H9 (cell line): Measurements from ENCODE around the gene EPS8. TPM values are rescaled to one million over a fixed set of nuclear protein-coding genes. Genes with fewer than 3 reads are reported as not detected.
A peak's percentile ranks its signal among the peaks of the same experiment; 100 is the strongest.

ENCODE experiments used
- DNase-seq: peaks from one replicate; pipeline ENCODE4 v3.0.0-alpha.2; 2017
- H2AFZ ChIP-seq: one replicate; pipeline ENCODE4 v1.6.1; 2013; ENCODE audit warnings: mild to moderate bottlenecking, low read length, control low read depth, moderate library complexity
- H2AK5ac ChIP-seq: 2 replicates; pipeline ENCODE4 v1.6.1; 2013; ENCODE audit warnings: low read length, control low read depth, mixed read lengths; ENCODE audit not compliant: insufficient read length
- H2BK120ac ChIP-seq: one replicate; pipeline ENCODE4 v1.6.1; 2013; ENCODE audit warnings: low read depth, mild to moderate bottlenecking, low read length, control low read depth, inconsistent platforms; ENCODE audit not compliant: poor library complexity, severe bottlenecking
- H2BK12ac ChIP-seq: 2 replicates; pipeline ENCODE4 v1.6.1; 2013; ENCODE audit warnings: low read length, control low read depth, mixed read lengths, low read depth; ENCODE audit not compliant: insufficient read length
- H2BK15ac ChIP-seq: 2 replicates; pipeline ENCODE4 v1.6.1; 2013; ENCODE audit warnings: low read depth, low read length, control low read depth
- H2BK20ac ChIP-seq: one replicate; pipeline ENCODE4 v1.6.1; 2013; ENCODE audit warnings: low read depth, mild to moderate bottlenecking, low read length, control low read depth, inconsistent platforms; ENCODE audit not compliant: poor library complexity, severe bottlenecking
- H2BK5ac ChIP-seq: 2 replicates; pipeline ENCODE4 v1.6.1; 2013; ENCODE audit warnings: low read length, control low read depth, mixed read lengths; ENCODE audit not compliant: insufficient read length
- H3K14ac ChIP-seq: 2 replicates; pipeline ENCODE4 v1.6.1; 2013; ENCODE audit warnings: low read length, control low read depth; ENCODE audit not compliant: insufficient read depth
- H3K18ac ChIP-seq: 2 replicates; pipeline ENCODE4 v1.6.1; 2013; ENCODE audit warnings: low read depth, mild to moderate bottlenecking, mixed read lengths, low read length, control low read depth; ENCODE audit not compliant: insufficient read length
- H3K23ac ChIP-seq: 2 replicates; pipeline ENCODE4 v1.6.1; 2013; ENCODE audit warnings: low read length, control low read depth, mixed read lengths, low read depth; ENCODE audit not compliant: insufficient read length
- H3K23me2 ChIP-seq: 2 replicates; pipeline ENCODE4 v1.6.1; 2013; ENCODE audit warnings: low read depth, mild to moderate bottlenecking, mixed read lengths, low read length, control low read depth; ENCODE audit not compliant: insufficient read length, poor library complexity, severe bottlenecking
- H3K27ac ChIP-seq: 2 replicates; pipeline ENCODE4 v1.5.1; 2013; ENCODE audit warnings: low read length, control low read depth, mixed read lengths, low read depth; ENCODE audit not compliant: insufficient read length
- H3K27me3 ChIP-seq: 2 replicates; pipeline ENCODE4 v1.6.1; 2013; ENCODE audit warnings: low read length, control low read depth, inconsistent platforms; ENCODE audit not compliant: insufficient read depth
- H3K4ac ChIP-seq: 2 replicates; pipeline ENCODE4 v1.6.1; 2013; ENCODE audit warnings: low read depth, mild to moderate bottlenecking, control low read depth, inconsistent platforms, low read length, moderate library complexity
- H3K4me1 ChIP-seq: 2 replicates; pipeline ENCODE4 v1.6.1; 2013; ENCODE audit warnings: low read length, control low read depth, inconsistent platforms; ENCODE audit not compliant: insufficient read depth
- H3K4me2 ChIP-seq: 2 replicates; pipeline ENCODE4 v1.6.1; 2013; ENCODE audit warnings: low read length, control low read depth, mixed read lengths; ENCODE audit not compliant: insufficient read length, insufficient read depth
- H3K56ac ChIP-seq: 2 replicates; pipeline ENCODE4 v1.6.1; 2013; ENCODE audit warnings: low read depth, mild to moderate bottlenecking, mixed read lengths, low read length, control low read depth; ENCODE audit not compliant: insufficient read length
- H3K79me1 ChIP-seq: 2 replicates; pipeline ENCODE4 v1.6.1; 2013; ENCODE audit warnings: low read depth, mild to moderate bottlenecking, moderate library complexity, low read length, control low read depth, inconsistent platforms; ENCODE audit not compliant: insufficient read depth, poor library complexity, severe bottlenecking
- H3K79me2 ChIP-seq: 2 replicates; pipeline ENCODE4 v1.6.1; 2013; ENCODE audit warnings: low read length, control low read depth, inconsistent platforms; ENCODE audit not compliant: insufficient read depth
- H3K9ac ChIP-seq: 2 replicates; pipeline ENCODE4 v1.6.1; 2013; ENCODE audit warnings: low read length, control low read depth, mixed read lengths; ENCODE audit not compliant: insufficient read length; ENCODE audit errors: extremely low read depth
- H3K9me3 ChIP-seq: one replicate; pipeline ENCODE4 v1.6.1; 2013; ENCODE audit warnings: low read depth, low read length, inconsistent platforms; ENCODE audit not compliant: control insufficient read depth
- H3T11ph ChIP-seq: one replicate; pipeline ENCODE4 v1.6.1; 2013; ENCODE audit warnings: mild to moderate bottlenecking, low read length, control low read depth, inconsistent platforms
- H4K20me1 ChIP-seq: one replicate; pipeline ENCODE4 v1.6.1; 2013; ENCODE audit not compliant: control insufficient read depth, insufficient read length, insufficient read depth
- H4K5ac ChIP-seq: 2 replicates; pipeline ENCODE4 v1.6.1; 2013; ENCODE audit warnings: low read depth, mild to moderate bottlenecking, mixed read lengths, low read length, control low read depth; ENCODE audit not compliant: insufficient read length
- H4K8ac ChIP-seq: replicated peaks from 2 replicates; pipeline ENCODE4 v1.6.1; 2013; ENCODE audit warnings: low read length, control low read depth, mixed read lengths, low read depth; ENCODE audit not compliant: insufficient read length
- H4K91ac ChIP-seq: 2 replicates; pipeline ENCODE4 v1.6.1; 2013; ENCODE audit warnings: low read depth, mild to moderate bottlenecking, moderate library complexity, mixed read lengths, low read length, control low read depth; ENCODE audit not compliant: insufficient read length
- H3K27ac Mint-ChIP-seq, 3 experiments: 2 replicates in 2 of 3; 3 replicates in 1 of 3; pipeline ENCODE4 v1.8.0; 2020 to 2021; ENCODE audit warnings: mixed read lengths in 3 of 3, mild to moderate bottlenecking in 1 of 3, moderate library complexity in 1 of 3
- H3K27me3 Mint-ChIP-seq: 2 replicates; pipeline ENCODE4 v1.8.0; 2021; ENCODE audit warnings: low read depth, mild to moderate bottlenecking, moderate library complexity, mixed read lengths
- H3K36me3 Mint-ChIP-seq, 3 experiments: 2 replicates in 2 of 3; 3 replicates in 1 of 3; pipeline ENCODE4 v1.8.0; 2020 to 2021; ENCODE audit warnings: low read depth in 3 of 3, mixed read lengths in 3 of 3; ENCODE audit not compliant: insufficient read depth in 1 of 3
- H3K4me1 Mint-ChIP-seq, 2 experiments: 2 replicates each; pipeline ENCODE4 v1.8.0; 2020; ENCODE audit warnings: mixed read lengths in 2 of 2
- H3K4me3 Mint-ChIP-seq, 2 experiments: 2 replicates in 1 of 2; 3 replicates in 1 of 2; pipeline ENCODE4 v1.8.0; 2020 to 2021; ENCODE audit warnings: mild to moderate bottlenecking in 2 of 2, mixed read lengths in 2 of 2, moderate library complexity in 1 of 2
- H3K9me3 Mint-ChIP-seq, 2 experiments: 2 replicates in 1 of 2; 3 replicates in 1 of 2; pipeline ENCODE4 v1.8.0; 2020; ENCODE audit warnings: mild to moderate bottlenecking in 2 of 2, mixed read lengths in 2 of 2, moderate library complexity in 1 of 2
- WGBS: extraction: QIAGEN DNeasy Blood & Tissue Kit; methylation state at CpG from one replicate; pipeline ENCODE4 v1.1.7; 2013; ENCODE audit warnings: missing lambda C conversion rate, low lambda C conversion rate, mixed read lengths; ENCODE audit not compliant: insufficient read length; ENCODE audit errors: extremely low coverage; 5-methylcytosine and 5-hydroxymethylcytosine counted together
- total RNA-seq: library from RNA; stranded (reverse); gene quantifications from 2 replicates; pipeline ENCODE4 v1.2.1, GENCODE V29; 2021
- TF ChIP-seq, protein P1 (sequence below): fragments of 200-600 bp; sonication (generic); conservative IDR thresholded peaks from 3 replicates; pipeline ENCODE4 v1.8.0; 2021; ENCODE audit warnings: antibody characterized with exemption, mild to moderate bottlenecking

EPS8 gene
- total RNA-seq, 1 experiment from 2014 or later = 2.2 TPM

DNA sequence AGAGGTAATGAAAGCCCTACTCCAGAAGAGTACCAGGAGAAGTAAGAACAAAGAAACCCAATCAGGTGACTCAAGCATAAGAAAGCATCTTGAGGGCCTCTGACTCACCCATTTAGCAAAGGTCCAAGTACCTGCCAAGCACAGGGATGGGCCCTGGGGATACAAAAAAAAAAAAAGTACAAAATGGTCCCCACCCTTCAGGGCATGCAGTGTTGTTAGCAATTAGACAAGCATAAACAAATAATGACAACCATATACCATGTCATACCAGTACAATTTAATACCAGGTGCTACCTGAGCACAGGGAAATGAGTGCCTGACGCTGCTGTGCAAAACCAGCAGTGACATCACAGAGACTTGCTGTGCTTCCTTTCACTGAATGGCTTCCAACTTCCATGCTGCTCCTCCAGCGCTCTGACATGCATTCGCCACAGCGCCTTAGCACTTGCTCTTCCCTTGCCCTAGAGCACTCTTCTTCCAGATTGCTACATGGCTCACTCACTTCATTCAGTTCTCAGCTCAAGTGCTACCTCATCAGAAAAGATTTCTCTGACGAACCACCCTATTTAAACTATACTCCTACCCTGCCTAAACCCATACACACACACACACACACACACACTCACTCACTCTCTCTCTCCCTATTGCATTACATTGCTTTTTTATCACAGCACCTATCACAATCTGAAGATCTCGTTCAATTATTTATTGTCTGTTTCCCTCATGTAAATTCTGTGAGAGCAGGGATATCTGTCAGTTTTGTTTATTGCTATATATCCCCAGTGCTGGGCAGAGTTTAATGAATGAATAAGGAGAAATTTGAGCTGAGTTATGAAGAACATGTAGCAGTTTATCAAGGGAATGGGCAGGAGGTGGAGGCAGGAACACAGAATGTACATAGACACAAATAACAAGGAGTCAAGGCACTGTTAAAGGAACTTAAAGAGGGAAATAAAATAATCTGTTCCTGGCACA, 12.9 kb upstream of the EPS8 start:
- Histone ChIP-seq H3K4me1 (no peaks in the 10 kb centered on the region), H2BK12ac (no peak overlapping the region), H3K9me3 (no peaks in the 10 kb centered on the region), H4K20me1 (no peaks in the 10 kb centered on the region), H4K91ac (no peak overlapping the region), H2AFZ (no peak overlapping the region), H2BK5ac (no peak overlapping the region), H3K27ac (no peak overlapping the region), H3K27me3 (no peaks in the 10 kb centered on the region), H3K23me2 (no peaks in the 10 kb centered on the region), H3K4me2 (no peak overlapping the region), H4K8ac (no peak overlapping the region), H3K23ac (no peak overlapping the region), H3T11ph (no peak overlapping the region), H3K14ac (no peak overlapping the region), H3K4ac (no peak overlapping the region), H4K5ac (no peak overlapping the region), H3K18ac (no peak overlapping the region), H3K9ac (no peak overlapping the region), H3K56ac (no peak overlapping the region), H3K79me2 (0 out of 2 replicates have a peak, but pooled peaks cover 2% of the 10 kb centered on the region), H2BK20ac (no peak overlapping the region), H2BK120ac (no peak overlapping the region), H2AK5ac (no peak overlapping the region), H3K79me1 (no peaks in the 10 kb centered on the region), H2BK15ac (no peak overlapping the region)
- no peak for DNase-seq
- Mint-ChIP-seq H3K27me3 (no peaks in the 10 kb centered on the region), H3K27ac (peak overlapping the region in 1 of 3 experiments; percentile 56; a peak in 1 of 7 replicates), H3K9me3 (no peaks in the 10 kb centered on the region; a peak in 1 of 5 replicates), H3K4me1 (peaks cover 3 to 9% of the 10 kb centered on the region in 2 experiments; a peak in 3 of 4 replicates), H3K36me3 (no peaks in the 10 kb centered on the region), H3K4me3 (no peak overlapping the region)
- no CpG with 5 or more reads among the region's 6 CpGs for WGBS
- TF ChIP-seq, protein P1, sequence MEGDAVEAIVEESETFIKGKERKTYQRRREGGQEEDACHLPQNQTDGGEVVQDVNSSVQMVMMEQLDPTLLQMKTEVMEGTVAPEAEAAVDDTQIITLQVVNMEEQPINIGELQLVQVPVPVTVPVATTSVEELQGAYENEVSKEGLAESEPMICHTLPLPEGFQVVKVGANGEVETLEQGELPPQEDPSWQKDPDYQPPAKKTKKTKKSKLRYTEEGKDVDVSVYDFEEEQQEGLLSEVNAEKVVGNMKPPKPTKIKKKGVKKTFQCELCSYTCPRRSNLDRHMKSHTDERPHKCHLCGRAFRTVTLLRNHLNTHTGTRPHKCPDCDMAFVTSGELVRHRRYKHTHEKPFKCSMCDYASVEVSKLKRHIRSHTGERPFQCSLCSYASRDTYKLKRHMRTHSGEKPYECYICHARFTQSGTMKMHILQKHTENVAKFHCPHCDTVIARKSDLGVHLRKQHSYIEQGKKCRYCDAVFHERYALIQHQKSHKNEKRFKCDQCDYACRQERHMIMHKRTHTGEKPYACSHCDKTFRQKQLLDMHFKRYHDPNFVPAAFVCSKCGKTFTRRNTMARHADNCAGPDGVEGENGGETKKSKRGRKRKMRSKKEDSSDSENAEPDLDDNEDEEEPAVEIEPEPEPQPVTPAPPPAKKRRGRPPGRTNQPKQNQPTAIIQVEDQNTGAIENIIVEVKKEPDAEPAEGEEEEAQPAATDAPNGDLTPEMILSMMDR = no peak
